VCaP (cell line): Measurements from ENCODE around the gene TUBGCP6.

Experiments
- H3K27ac ChIP-seq: fragments of 450-650 bp; 2 replicates; pipeline ENCODE4 v1.5.1; 2017
- CTCF ChIP-seq: fragments of 450-650 bp; conservative IDR thresholded peaks from 2 replicates; pipeline ENCODE4 v1.5.1; 2017; ENCODE audit warnings: mild to moderate bottlenecking, moderate library complexity

Gene TUBGCP6

GRCh38 chr22:50211147-50211546 lies 33.7 kb downstream of the TUBGCP6 start:
- no peak for TF ChIP-seq CTCF

GRCh38 chr22:50210378-50211139 lies 34.3 kb downstream of the TUBGCP6 start:
- no peak for TF ChIP-seq CTCF
- no peak overlapping the region for H3K27ac ChIP-seq

More at GRCh38 chr22:50211147-50211546, 33.7 kb downstream of the TUBGCP6 start:
- no peak overlapping the region for H3K27ac ChIP-seq

- TF ChIP-seq CTCF: peak; percentile 82
Measured at GRCh38 chr22:50209893-50210292, 34.9 kb downstream of the TUBGCP6 start.

GRCh38 chr22:50208939-50209892 lies 35.6 kb downstream of the TUBGCP6 start:
- no peak overlapping the region for H3K27ac ChIP-seq

More at GRCh38 chr22:50209893-50210292, 34.9 kb downstream of the TUBGCP6 start:
- no peak overlapping the region for H3K27ac ChIP-seq

GRCh38 chr22:50208430-50208938 lies 36.3 kb downstream of the TUBGCP6 start:
- no peak for TF ChIP-seq CTCF
- no peak overlapping the region for H3K27ac ChIP-seq

More at GRCh38 chr22:50208939-50209892, 35.6 kb downstream of the TUBGCP6 start:
- TF ChIP-seq CTCF: no peak

GRCh38 chr22:50207383-50208140 lies 37.3 kb downstream of the TUBGCP6 start:
- H3K27ac ChIP-seq: no peak overlapping the region
- no peak for TF ChIP-seq CTCF
